Mucosa of gallbladder (tissue), 1 donor: Measurements from ENCODE around the gene CLSTN1. TPM values are rescaled to one million over a fixed set of nuclear protein-coding genes. Genes with fewer than 3 reads are reported as not detected.

Experiments
- DNase-seq: peaks from one replicate; pipeline ENCODE4 v3.0.0-alpha.2; 2020; ENCODE audit warnings: low spot score
- total RNA-seq: library from RNA; stranded (reverse); gene quantifications from one replicate; pipeline ENCODE4 v1.2.1, GENCODE V29; 2021
- donor health status: DM: no; HTN: no; CAD: no.

CLSTN1 gene
- total RNA-seq, 1 donor from 2014 or later = 287 TPM

GRCh38 chr1:9850442-9851162, 26.8 kb upstream of the CLSTN1 start:
- no peak for DNase-seq

GRCh38 chr1:9849691-9850441, 26.1 kb upstream of the CLSTN1 start:
- DNase-seq = no peak

- DNase-seq = no peak
Observed at GRCh38 chr1:9848022-9848421, 24.3 kb upstream of the CLSTN1 start.

GRCh38 chr1:9847269-9847668, 23.5 kb upstream of the CLSTN1 start:
- no peak for DNase-seq

GRCh38 chr1:9846611-9847171, 22.9 kb upstream of the CLSTN1 start:
- DNase-seq = no peak

- no peak for DNase-seq
Observed at GRCh38 chr1:9845914-9846313, 22.1 kb upstream of the CLSTN1 start.

GRCh38 chr1:9844756-9845155, 21.0 kb upstream of the CLSTN1 start:
- no peak for DNase-seq

GRCh38 chr1:9844106-9844505, 20.3 kb upstream of the CLSTN1 start:
- DNase-seq = no peak

GRCh38 chr1:9843576-9843945, 19.8 kb upstream of the CLSTN1 start:
- DNase-seq = peak; percentile 54

- peak; percentile 73 for DNase-seq
Observed at GRCh38 chr1:9842781-9843575, 19.2 kb upstream of the CLSTN1 start.

- no peak for DNase-seq
Observed at GRCh38 chr1:9842073-9842711, 18.4 kb upstream of the CLSTN1 start.

- DNase-seq = no peak
Observed at GRCh38 chr1:9841460-9841859, 17.7 kb upstream of the CLSTN1 start.

GRCh38 chr1:9840176-9840575, 16.4 kb upstream of the CLSTN1 start:
- DNase-seq = no peak

GRCh38 chr1:9838946-9839345, 15.2 kb upstream of the CLSTN1 start:
- DNase-seq = no peak

- no peak for DNase-seq
Observed at GRCh38 chr1:9836632-9836960, 12.8 kb upstream of the CLSTN1 start.

- no peak for DNase-seq
Observed at GRCh38 chr1:9835758-9836631, 12.2 kb upstream of the CLSTN1 start.

GRCh38 chr1:9835404-9835757, 11.6 kb upstream of the CLSTN1 start:
- no peak for DNase-seq

GRCh38 chr1:9833632-9834031, 9.9 kb upstream of the CLSTN1 start:
- no peak for DNase-seq

- no peak for DNase-seq
Observed at GRCh38 chr1:9827558-9828185, 3.9 kb upstream of the CLSTN1 start.

GRCh38 chr1:9826616-9827015, 2.9 kb upstream of the CLSTN1 start:
- no peak for DNase-seq

- no peak for DNase-seq
Observed at GRCh38 chr1:9826087-9826486, 2.3 kb upstream of the CLSTN1 start.
